ENCODE data around the gene RETNLB.

Gene RETNLB

GRCh38 chr3:108804437-108804836 lies 47.2 kb upstream of the RETNLB start:
- Histone ChIP-seq H3K27ac (ENCODE audit: low read depth, low read length) (no peak overlapping the region), H3K4me1 (ENCODE audit: control insufficient read depth, low read length) (no peaks in the 10 kb centered on the region), H3K27me3 (ENCODE audit: control insufficient read depth, low read length) (no peaks in the 10 kb centered on the region), H3K9me3 (ENCODE audit: control insufficient read depth, insufficient read depth, low read length) (no peaks in the 10 kb centered on the region), H3K4me2 (ENCODE audit: low read length) (no peak overlapping the region), H3K9me2 (replicated peaks; ENCODE audit: control insufficient read depth, low read length) (no peaks in the 10 kb centered on the region), H3K79me2 (ENCODE audit: control insufficient read depth, low read length) (no peaks in the 10 kb centered on the region), H4K20me1 (ENCODE audit: control insufficient read depth, insufficient read depth, low read depth, low read length) (no peaks in the 10 kb centered on the region), H3K4me3 (ENCODE audit: low read length) (no peak overlapping the region), H3K36me3 (ENCODE audit: control insufficient read depth, low read length) (no peaks in the 10 kb centered on the region), H3F3A (ENCODE audit: control insufficient read depth, insufficient read depth) (no peaks in the 10 kb centered on the region)
- no peak for TF ChIP-seq CTCF (IDR thresholded peaks at IDR 0.05; ENCODE audit: low read depth, low read length, poor library complexity, severe bottlenecking)
- no peak for TF ChIP-seq EZH2phosphoT487 (IDR thresholded peaks at IDR 0.05; ENCODE audit: borderline replicate concordance, low read length)

GRCh38 chr3:108791473-108791872 lies 34.3 kb upstream of the RETNLB start:
- Histone ChIP-seq H3K27me3 (ENCODE audit: control insufficient read depth, low read length) (no peaks in the 10 kb centered on the region), H3K4me1 (ENCODE audit: control insufficient read depth, low read length) (no peaks in the 10 kb centered on the region), H3K4me3 (ENCODE audit: low read length) (no peak overlapping the region), H3K9me3 (ENCODE audit: control insufficient read depth, insufficient read depth, low read length) (no peaks in the 10 kb centered on the region), H3K79me2 (ENCODE audit: control insufficient read depth, low read length) (no peaks in the 10 kb centered on the region), H3K36me3 (ENCODE audit: control insufficient read depth, low read length) (no peaks in the 10 kb centered on the region), H3K4me2 (ENCODE audit: low read length) (no peak overlapping the region), H4K20me1 (ENCODE audit: control insufficient read depth, insufficient read depth, low read depth, low read length) (no peaks in the 10 kb centered on the region), H3F3A (ENCODE audit: control insufficient read depth, insufficient read depth) (no peaks in the 10 kb centered on the region), H3K27ac (ENCODE audit: low read depth, low read length) (no peak overlapping the region), H3K9me2 (replicated peaks; ENCODE audit: control insufficient read depth, low read length) (no peaks in the 10 kb centered on the region)
- TF ChIP-seq EZH2phosphoT487 (IDR thresholded peaks at IDR 0.05; ENCODE audit: borderline replicate concordance, low read length), result no peak

- H3K27ac ChIP-seq (ENCODE audit: low read depth, low read length), result no peak overlapping the region
- no peaks in the 10 kb centered on the region for H4K20me1 ChIP-seq (ENCODE audit: control insufficient read depth, insufficient read depth, low read depth, low read length)
- H3K4me2 ChIP-seq (ENCODE audit: low read length), result no peak overlapping the region
- H3F3A ChIP-seq (ENCODE audit: control insufficient read depth, insufficient read depth), result no peaks in the 10 kb centered on the region
- TF ChIP-seq EZH2phosphoT487 (IDR thresholded peaks at IDR 0.05; ENCODE audit: borderline replicate concordance, low read length) (no peak), CTCF (IDR thresholded peaks at IDR 0.05; ENCODE audit: low read depth, low read length, poor library complexity, severe bottlenecking) (no peak)
- H3K9me2 ChIP-seq (replicated peaks; ENCODE audit: control insufficient read depth, low read length), result no peaks in the 10 kb centered on the region
- H3K4me3 ChIP-seq (ENCODE audit: low read length), result no peak overlapping the region
- H3K4me1 ChIP-seq (ENCODE audit: control insufficient read depth, low read length), result no peaks in the 10 kb centered on the region
- H3K27me3 ChIP-seq (ENCODE audit: control insufficient read depth, low read length), result no peaks in the 10 kb centered on the region
- H3K36me3 ChIP-seq (ENCODE audit: control insufficient read depth, low read length), result no peaks in the 10 kb centered on the region
- no peaks in the 10 kb centered on the region for H3K9me3 ChIP-seq (ENCODE audit: control insufficient read depth, insufficient read depth, low read length)
- no peaks in the 10 kb centered on the region for H3K79me2 ChIP-seq (ENCODE audit: control insufficient read depth, low read length)
These were observed 23.0 kb upstream of the RETNLB start for GRCh38 chr3:108780235-108780634.

- Histone ChIP-seq H3K36me3 (ENCODE audit: control insufficient read depth, low read length) (no peaks in the 10 kb centered on the region), H3K27me3 (ENCODE audit: control insufficient read depth, low read length) (no peaks in the 10 kb centered on the region), H3K9me2 (replicated peaks; ENCODE audit: control insufficient read depth, low read length) (no peaks in the 10 kb centered on the region), H3K4me2 (ENCODE audit: low read length) (no peak overlapping the region), H3K27ac (ENCODE audit: low read depth, low read length) (no peak overlapping the region), H3K79me2 (ENCODE audit: control insufficient read depth, low read length) (no peaks in the 10 kb centered on the region), H4K20me1 (ENCODE audit: control insufficient read depth, insufficient read depth, low read depth, low read length) (no peaks in the 10 kb centered on the region), H3K4me1 (ENCODE audit: control insufficient read depth, low read length) (no peaks in the 10 kb centered on the region), H3F3A (ENCODE audit: control insufficient read depth, insufficient read depth) (no peaks in the 10 kb centered on the region), H3K9me3 (ENCODE audit: control insufficient read depth, insufficient read depth, low read length) (no peaks in the 10 kb centered on the region), H3K4me3 (ENCODE audit: low read length) (no peak overlapping the region)
- TF ChIP-seq CTCF (IDR thresholded peaks at IDR 0.05; ENCODE audit: low read depth, low read length, poor library complexity, severe bottlenecking) (no peak), EZH2phosphoT487 (IDR thresholded peaks at IDR 0.05; ENCODE audit: borderline replicate concordance, low read length) (no peak)
These were observed 22.3 kb upstream of the RETNLB start for GRCh38 chr3:108779496-108779895.
